IMR-90 (cell line): Measurements from ENCODE around the gene NPAS3.

Experiments
- MAZ ChIP-seq: IDR thresholded peaks from 2 replicates; pipeline ENCODE4 v1.6.1; 2012; ENCODE audit warnings: low read depth, mild to moderate bottlenecking, low read length, improper control_type of control experiment, moderate library complexity, borderline replicate concordance
- POLR2A ChIP-seq: IDR thresholded peaks from 2 replicates; pipeline ENCODE4 v1.6.1; 2012; ENCODE audit warnings: mild to moderate bottlenecking, low read depth, low read length
- RCOR1 ChIP-seq: IDR thresholded peaks from 2 replicates; pipeline ENCODE4 v1.6.1; 2012; ENCODE audit warnings: mild to moderate bottlenecking, low read length, improper control_type of control experiment; ENCODE audit not compliant: insufficient replicate concordance
- RFX5 ChIP-seq: IDR thresholded peaks from 2 replicates; pipeline ENCODE4 v1.8.0; 2012; ENCODE audit warnings: low read depth, mild to moderate bottlenecking, low read length, moderate library complexity
- TF ChIP-seq, protein P1 (sequence below): fragments of 150-350 bp; IDR thresholded peaks from 2 replicates; pipeline ENCODE4 v1.6.1; 2017; ENCODE audit warnings: mild to moderate bottlenecking, antibody characterized with exemption, low read length, low read depth
- TF ChIP-seq, protein P2 (sequence below): conservative IDR thresholded peaks from 2 replicates; pipeline ENCODE4 v1.5.1; 2012; ENCODE audit warnings: mild to moderate bottlenecking, low read depth, low read length, improper control_type of control experiment
- TF ChIP-seq, protein P3 (sequence below): fragments of 150-350 bp; IDR thresholded peaks from 2 replicates; pipeline ENCODE4 v1.6.1; 2016; ENCODE audit warnings: low read depth, mild to moderate bottlenecking, low read length, moderate library complexity, borderline replicate concordance

DNA sequence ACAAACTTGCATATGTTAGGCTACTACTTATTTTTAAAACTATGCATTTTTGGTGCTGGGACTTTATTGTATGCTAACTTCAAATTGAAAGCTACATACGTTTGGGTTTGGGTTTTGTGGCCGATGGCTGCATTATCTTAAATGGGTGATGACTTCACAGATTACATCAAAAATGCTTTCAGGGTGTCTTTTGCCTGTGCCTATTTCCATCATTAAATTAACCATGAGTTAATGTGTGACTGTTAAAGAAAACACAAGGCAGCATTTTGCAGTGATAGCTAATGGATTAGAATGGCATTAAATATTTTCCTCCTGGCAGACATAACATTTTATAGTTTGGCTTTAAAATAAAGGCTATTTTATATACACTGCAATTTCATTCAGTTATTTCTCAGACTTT is 659.9 kb downstream of the NPAS3 start:
- TF ChIP-seq POLR2A: no peak
- TF ChIP-seq, protein P1, sequence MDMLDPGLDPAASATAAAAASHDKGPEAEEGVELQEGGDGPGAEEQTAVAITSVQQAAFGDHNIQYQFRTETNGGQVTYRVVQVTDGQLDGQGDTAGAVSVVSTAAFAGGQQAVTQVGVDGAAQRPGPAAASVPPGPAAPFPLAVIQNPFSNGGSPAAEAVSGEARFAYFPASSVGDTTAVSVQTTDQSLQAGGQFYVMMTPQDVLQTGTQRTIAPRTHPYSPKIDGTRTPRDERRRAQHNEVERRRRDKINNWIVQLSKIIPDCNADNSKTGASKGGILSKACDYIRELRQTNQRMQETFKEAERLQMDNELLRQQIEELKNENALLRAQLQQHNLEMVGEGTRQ: no peak
- TF ChIP-seq, protein P2, sequence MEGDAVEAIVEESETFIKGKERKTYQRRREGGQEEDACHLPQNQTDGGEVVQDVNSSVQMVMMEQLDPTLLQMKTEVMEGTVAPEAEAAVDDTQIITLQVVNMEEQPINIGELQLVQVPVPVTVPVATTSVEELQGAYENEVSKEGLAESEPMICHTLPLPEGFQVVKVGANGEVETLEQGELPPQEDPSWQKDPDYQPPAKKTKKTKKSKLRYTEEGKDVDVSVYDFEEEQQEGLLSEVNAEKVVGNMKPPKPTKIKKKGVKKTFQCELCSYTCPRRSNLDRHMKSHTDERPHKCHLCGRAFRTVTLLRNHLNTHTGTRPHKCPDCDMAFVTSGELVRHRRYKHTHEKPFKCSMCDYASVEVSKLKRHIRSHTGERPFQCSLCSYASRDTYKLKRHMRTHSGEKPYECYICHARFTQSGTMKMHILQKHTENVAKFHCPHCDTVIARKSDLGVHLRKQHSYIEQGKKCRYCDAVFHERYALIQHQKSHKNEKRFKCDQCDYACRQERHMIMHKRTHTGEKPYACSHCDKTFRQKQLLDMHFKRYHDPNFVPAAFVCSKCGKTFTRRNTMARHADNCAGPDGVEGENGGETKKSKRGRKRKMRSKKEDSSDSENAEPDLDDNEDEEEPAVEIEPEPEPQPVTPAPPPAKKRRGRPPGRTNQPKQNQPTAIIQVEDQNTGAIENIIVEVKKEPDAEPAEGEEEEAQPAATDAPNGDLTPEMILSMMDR: no peak
- TF ChIP-seq RCOR1: no peak
- no peak for TF ChIP-seq MAZ
- TF ChIP-seq RFX5: no peak
- TF ChIP-seq, protein P3, sequence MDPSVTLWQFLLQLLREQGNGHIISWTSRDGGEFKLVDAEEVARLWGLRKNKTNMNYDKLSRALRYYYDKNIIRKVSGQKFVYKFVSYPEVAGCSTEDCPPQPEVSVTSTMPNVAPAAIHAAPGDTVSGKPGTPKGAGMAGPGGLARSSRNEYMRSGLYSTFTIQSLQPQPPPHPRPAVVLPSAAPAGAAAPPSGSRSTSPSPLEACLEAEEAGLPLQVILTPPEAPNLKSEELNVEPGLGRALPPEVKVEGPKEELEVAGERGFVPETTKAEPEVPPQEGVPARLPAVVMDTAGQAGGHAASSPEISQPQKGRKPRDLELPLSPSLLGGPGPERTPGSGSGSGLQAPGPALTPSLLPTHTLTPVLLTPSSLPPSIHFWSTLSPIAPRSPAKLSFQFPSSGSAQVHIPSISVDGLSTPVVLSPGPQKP: no peak
